Prostate gland (tissue), 2 donors: ENCODE results near the gene VAPB. TPM values are rescaled to one million over a fixed set of nuclear protein-coding genes. Genes with fewer than 3 reads are reported as not detected.

Experiments
- DNase-seq: peaks from one replicate; pipeline ENCODE4 v3.0.0-alpha.2; 2019; ENCODE audit warnings: low spot score
- H3K27ac ChIP-seq, 2 donors: fragments of 200-600 bp; sonication (generic); 2 replicates each; pipeline ENCODE4 v1.5.1; 2017 to 2019
- H3K27me3 ChIP-seq: fragments of 200-600 bp; sonication (generic); replicated peaks from 2 replicates; pipeline ENCODE4 v1.5.1; 2019; ENCODE audit not compliant: insufficient read depth
- H3K36me3 ChIP-seq, 2 donors: fragments of 200-600 bp; sonication (generic); 1 replicate in 1 of 2; 2 replicates in 1 of 2; pipeline versions ENCODE4 v1.5.1 to v1.8.1; 2017 to 2019
- H3K4me1 ChIP-seq: fragments of 200-600 bp; sonication (generic); replicated peaks from 2 replicates; pipeline ENCODE4 v1.5.1; 2019
- H3K4me3 ChIP-seq, 2 donors: fragments of 200-600 bp; sonication (generic); 2 replicates each; pipeline ENCODE4 v1.5.1; 2017 to 2019
- H3K9me3 ChIP-seq: fragments of 200-600 bp; sonication (generic); 2 replicates; pipeline ENCODE4 v1.5.1; 2017
- POLR2A ChIP-seq: fragments of 450-650 bp; IDR thresholded peaks from one replicate; pipeline ENCODE4 v1.6.1; 2016; ENCODE audit warnings: antibody characterized with exemption, mild to moderate bottlenecking
- POLR2AphosphoS5 ChIP-seq: sonication (generic); formaldehyde crosslinking; IDR thresholded peaks from one replicate; pipeline ENCODE4 v1.6.1; 2017; ENCODE audit warnings: antibody characterized with exemption
- WGBS: methylation state at CpG from one replicate; pipeline ENCODE4 v1.1.5; 2018; 5-methylcytosine and 5-hydroxymethylcytosine counted together
- intact Hi-C: fragments of 100-400 bp; cut with DNase I; formaldehyde crosslinking; loops from one replicate; pipeline ENCODE4 v1.14.2; 2022
- total RNA-seq, 2 donors: library from RNA; depleted of rRNA; stranded (reverse); fragments of >200 nt; gene quantifications; one replicate each; pipeline ENCODE4 v1.1.0, GENCODE V29; 2016
- TF ChIP-seq, protein P1 (sequence below), 4 experiments: fragments of 200-600 bp in 2 of 4; fragments of 450-650 bp in 2 of 4; sonication (generic) in 2 of 4; IDR thresholded peaks; 1 replicate in 3 of 4; 2 replicates in 1 of 4; pipeline ENCODE4 v1.5.1; 2016 to 2019; ENCODE audit warnings: antibody characterized with exemption in 4 of 4, mild to moderate bottlenecking in 2 of 4, moderate library complexity in 2 of 4

Gene VAPB
- total RNA-seq, 2 donors from 2014 or later, result 14.2 to 21.1 TPM

DNA sequence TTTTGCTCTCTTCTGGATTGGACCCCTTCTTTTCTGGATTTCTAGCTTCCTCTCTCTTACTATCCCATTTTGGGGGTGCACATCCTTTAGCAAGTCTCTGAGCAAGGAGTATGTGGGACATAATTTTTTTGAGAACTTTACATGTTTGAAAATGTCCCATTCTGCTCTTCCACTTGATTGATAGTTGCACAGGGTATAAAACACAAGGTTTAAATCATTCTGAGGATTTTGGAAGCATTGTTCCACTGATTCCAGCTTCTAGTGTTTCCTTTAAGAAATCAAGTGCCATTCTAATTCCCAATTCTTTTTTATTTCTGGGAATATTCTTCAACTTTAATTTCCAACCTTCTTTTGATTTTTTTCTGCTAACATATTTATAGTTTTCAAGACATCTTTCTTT is 65.4 kb downstream of the VAPB start:
- no peaks in the 10 kb centered on the region for H3K9me3 ChIP-seq
- no peak overlapping the region for H3K27ac ChIP-seq
- no peaks in the 10 kb centered on the region for H3K4me1 ChIP-seq
- no peak for TF ChIP-seq POLR2AphosphoS5
- TF ChIP-seq, protein P1, sequence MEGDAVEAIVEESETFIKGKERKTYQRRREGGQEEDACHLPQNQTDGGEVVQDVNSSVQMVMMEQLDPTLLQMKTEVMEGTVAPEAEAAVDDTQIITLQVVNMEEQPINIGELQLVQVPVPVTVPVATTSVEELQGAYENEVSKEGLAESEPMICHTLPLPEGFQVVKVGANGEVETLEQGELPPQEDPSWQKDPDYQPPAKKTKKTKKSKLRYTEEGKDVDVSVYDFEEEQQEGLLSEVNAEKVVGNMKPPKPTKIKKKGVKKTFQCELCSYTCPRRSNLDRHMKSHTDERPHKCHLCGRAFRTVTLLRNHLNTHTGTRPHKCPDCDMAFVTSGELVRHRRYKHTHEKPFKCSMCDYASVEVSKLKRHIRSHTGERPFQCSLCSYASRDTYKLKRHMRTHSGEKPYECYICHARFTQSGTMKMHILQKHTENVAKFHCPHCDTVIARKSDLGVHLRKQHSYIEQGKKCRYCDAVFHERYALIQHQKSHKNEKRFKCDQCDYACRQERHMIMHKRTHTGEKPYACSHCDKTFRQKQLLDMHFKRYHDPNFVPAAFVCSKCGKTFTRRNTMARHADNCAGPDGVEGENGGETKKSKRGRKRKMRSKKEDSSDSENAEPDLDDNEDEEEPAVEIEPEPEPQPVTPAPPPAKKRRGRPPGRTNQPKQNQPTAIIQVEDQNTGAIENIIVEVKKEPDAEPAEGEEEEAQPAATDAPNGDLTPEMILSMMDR (IDR thresholded peaks at IDR 0.05), result no peak
- no peak for TF ChIP-seq POLR2A
- no peaks in the 10 kb centered on the region for H3K27me3 ChIP-seq
- intact Hi-C loops, result no loop called here
- no peaks in the 10 kb centered on the region for H3K36me3 ChIP-seq
- DNase-seq, result no peak
- H3K4me3 ChIP-seq, result no peak overlapping the region

DNA sequence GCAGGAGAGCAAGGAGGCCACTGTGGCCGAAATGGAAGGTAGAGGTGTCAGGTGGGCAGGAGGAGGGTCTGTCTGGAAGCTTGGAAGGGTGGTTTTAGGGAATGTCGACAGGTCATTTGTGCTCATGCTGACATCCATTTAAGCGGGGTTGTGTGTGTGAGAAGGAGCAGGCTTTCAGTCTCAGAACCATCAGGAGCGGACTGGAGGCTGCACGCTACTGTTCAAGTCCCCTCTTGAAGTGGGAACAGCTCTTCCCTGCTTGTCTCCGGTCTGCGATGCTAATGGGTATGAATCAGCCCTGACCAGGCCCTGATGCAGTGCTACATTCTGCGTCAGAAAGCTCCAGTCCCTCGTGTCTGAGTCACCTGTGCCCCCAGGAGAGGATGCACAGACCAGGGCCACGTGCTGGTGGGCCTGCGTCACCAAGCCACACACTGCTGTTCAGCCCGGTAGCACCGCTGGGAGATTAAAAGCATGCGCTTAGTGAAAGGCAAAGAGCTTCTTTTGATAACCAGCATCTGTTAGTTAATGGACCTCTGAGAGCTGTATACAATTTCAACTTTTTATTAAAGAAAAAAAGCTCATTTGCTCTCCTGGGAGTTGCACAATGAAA is 68.2 kb downstream of the VAPB start:
- H3K9me3 ChIP-seq, result no peaks in the 10 kb centered on the region
- no peaks in the 10 kb centered on the region for H3K27me3 ChIP-seq
- no peak overlapping the region for H3K27ac ChIP-seq
- no peaks in the 10 kb centered on the region for H3K36me3 ChIP-seq
- TF ChIP-seq POLR2A (no peak), POLR2AphosphoS5 (no peak)
- TF ChIP-seq, protein P1 (IDR thresholded peaks at IDR 0.05), result no peak
- intact Hi-C loops, result no loop called here
- no peak for DNase-seq
- no peaks in the 10 kb centered on the region for H3K4me1 ChIP-seq
- 86% methylated on average over 14 of the region's 14 CpGs for WGBS
- H3K4me3 ChIP-seq, result no peak overlapping the region

DNA sequence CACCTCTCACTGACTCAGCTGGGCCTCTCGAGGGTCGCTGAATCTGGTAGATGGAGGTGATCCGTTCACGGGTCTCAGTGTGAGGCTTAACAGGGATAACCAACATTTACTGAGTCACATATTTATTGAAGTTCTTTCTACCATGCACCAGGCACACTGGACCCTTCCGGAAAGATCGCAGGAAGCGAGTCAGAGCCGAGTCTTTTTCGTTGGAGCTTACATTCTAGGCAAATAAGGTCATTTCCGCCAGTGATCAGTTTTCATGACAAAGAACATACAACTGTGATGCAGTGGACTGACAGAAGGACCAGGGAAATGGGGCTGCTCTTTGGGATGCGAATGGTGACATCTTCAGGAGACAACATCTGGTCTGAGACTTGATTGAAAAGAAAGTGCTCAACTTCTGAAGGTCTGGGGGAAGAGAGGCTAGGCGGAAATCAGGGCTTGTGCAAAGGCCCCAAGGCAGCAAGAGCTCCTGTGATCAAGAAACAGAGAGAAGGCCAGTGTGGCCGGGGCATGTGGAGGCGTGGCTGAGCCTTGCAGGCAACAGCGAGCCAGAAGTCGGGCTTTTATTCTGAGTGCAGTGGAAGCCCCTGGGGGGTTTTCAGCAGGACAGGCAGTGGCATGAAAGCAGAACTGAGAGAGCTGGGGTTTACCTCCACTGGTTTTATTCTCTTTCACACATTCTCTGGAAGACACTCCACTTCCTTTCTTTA is 69.5 kb downstream of the VAPB start:
- H3K27me3 ChIP-seq, result no peaks in the 10 kb centered on the region
- no peak for DNase-seq
- intact Hi-C loops, result no loop called here
- no peaks in the 10 kb centered on the region for H3K4me1 ChIP-seq
- no peak overlapping the region for H3K27ac ChIP-seq
- no peaks in the 10 kb centered on the region for H3K9me3 ChIP-seq
- no peak overlapping the region for H3K4me3 ChIP-seq
- TF ChIP-seq POLR2AphosphoS5 (no peak), POLR2A (no peak)
- TF ChIP-seq, protein P1 (IDR thresholded peaks at IDR 0.05), result no peak
- WGBS, result 82% methylated on average over 16 of the region's 16 CpGs
- no peaks in the 10 kb centered on the region for H3K36me3 ChIP-seq

DNA sequence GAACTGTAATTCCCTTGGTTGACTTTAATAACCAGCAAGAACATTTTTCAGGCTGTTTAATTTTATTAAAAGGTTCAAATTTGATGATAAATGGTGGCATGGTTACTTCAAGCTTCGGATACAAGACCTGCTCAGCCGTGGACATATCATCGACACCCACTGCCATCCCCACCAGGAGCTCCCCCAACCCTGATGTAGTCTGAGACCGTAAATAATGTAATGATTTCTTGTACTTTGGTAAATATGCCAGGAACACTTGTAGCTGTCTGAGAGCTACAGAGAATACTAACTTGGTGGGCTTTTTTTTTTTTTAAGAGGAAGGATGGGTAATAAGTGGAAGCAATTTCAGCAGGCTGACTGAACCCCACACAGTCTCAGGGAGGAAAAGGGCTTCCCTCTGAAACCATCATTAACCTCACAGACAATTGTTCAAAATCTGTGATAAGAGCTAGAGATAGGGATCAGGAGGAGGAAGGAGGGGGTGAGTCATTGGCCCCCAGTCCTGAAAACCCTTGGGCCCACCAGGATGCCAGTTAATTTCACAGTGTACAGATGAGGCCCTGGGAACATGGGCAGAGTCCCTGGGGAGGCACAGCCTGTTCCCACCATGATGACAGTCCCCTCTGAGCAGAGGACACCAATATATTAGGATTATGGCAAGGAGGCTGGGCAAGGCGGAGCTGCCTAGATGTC is 70.2 kb downstream of the VAPB start:
- WGBS, result 65% methylated on average over 5 of the region's 5 CpGs
- no peak overlapping the region for H3K27ac ChIP-seq

More for the DNA sequence above, 70.2 kb downstream of the VAPB start:
- no peaks in the 10 kb centered on the region for H3K36me3 ChIP-seq
- H3K27me3 ChIP-seq, result no peaks in the 10 kb centered on the region
- H3K4me3 ChIP-seq, result no peak overlapping the region
- intact Hi-C loops, result no loop called here
- H3K9me3 ChIP-seq, result no peaks in the 10 kb centered on the region
- TF ChIP-seq POLR2AphosphoS5, result no peak
- TF ChIP-seq, protein P1 (IDR thresholded peaks at IDR 0.05), result no peak
- TF ChIP-seq POLR2A, result no peak
- H3K4me1 ChIP-seq, result no peaks in the 10 kb centered on the region
- no peak for DNase-seq
